Inflammatory macrophage (primary cell): ENCODE data around the gene SMIM41.

Source experiments
- DNase-seq, 2 donors: peaks; one replicate each; pipeline ENCODE4 v3.0.0-alpha.2; 2020 to 2022

Gene SMIM41

GRCh38 chr12:52050758-52051541, 28.6 kb upstream of the SMIM41 start, which contains the start of gene NR4A1:
TSS of gene NR4A1 (plus strand) at chr12:52051442. CDS start at chr12:52054329, 2,887 bp downstream.
- peak; percentile 62 to 77 for DNase-seq

- no peak for DNase-seq
These were observed 26.9 kb upstream of the SMIM41 start for GRCh38 chr12:52052468-52053186.

GRCh38 chr12:52053536-52054209, 25.8 kb upstream of the SMIM41 start:
- no peak for DNase-seq

- DNase-seq = no peak
These were observed 25.2 kb upstream of the SMIM41 start for GRCh38 chr12:52054231-52054832.

GRCh38 chr12:52054833-52055730, 24.4 kb upstream of the SMIM41 start:
- no peak for DNase-seq

- DNase-seq = no peak
These were observed 23.5 kb upstream of the SMIM41 start for GRCh38 chr12:52055731-52056711.

GRCh38 chr12:52056801-52057637, 22.5 kb upstream of the SMIM41 start:
- no peak for DNase-seq

- DNase-seq = no peak
These were observed 21.6 kb upstream of the SMIM41 start for GRCh38 chr12:52057638-52058576.

- DNase-seq = no peak
These were observed 20.7 kb upstream of the SMIM41 start for GRCh38 chr12:52058631-52059361.

GRCh38 chr12:52059582-52060497, 19.7 kb upstream of the SMIM41 start:
- DNase-seq = no peak

GRCh38 chr12:52060498-52061177, 18.9 kb upstream of the SMIM41 start:
- no peak for DNase-seq

- DNase-seq = no peak
These were observed 17.9 kb upstream of the SMIM41 start for GRCh38 chr12:52061470-52062166.

DNA sequence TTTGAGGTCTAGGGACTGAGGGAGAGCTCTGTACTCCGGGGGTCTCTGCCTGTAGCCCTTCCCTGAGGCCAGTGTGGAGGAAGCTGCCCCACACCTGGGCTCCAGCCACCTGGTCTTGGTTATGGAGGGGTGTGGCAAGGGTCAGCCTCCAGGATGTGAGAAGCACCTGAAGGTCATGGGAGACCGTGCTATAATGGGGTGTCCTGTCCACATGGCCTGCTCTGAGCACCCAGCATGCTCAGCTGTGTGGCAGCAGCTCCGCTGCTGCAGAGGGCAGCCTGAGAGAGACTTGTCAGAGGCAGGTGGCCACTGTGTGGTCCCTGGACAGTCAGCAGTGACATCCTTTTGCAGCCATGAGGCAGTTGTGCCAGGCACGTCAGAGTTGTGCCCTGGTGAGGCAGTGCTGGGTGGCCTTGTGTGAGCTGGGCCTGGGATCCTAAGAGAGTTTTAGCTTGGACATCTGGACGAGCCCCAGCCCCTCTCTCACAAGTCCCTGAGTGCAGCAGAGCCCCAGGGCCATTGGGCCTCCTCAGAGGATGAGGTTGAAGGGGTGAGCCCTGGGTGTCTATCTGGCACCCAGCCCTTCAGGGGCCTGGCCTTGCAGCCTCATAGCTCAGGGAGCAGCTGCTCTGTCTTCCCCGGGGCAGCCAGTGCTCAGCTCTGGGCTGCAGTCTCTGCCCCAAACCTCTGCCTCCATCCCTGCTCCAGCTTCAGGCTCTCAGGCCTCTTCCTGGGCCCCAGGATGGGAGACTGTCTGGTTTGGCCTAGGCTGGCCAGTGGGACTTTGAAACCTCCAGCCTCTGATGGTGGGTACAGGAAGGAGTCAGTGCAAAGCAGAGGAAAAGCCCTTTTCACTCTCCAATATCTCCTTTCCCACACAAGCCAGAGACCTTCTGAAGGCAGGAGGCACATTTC, 17.1 kb upstream of the SMIM41 start:
- DNase-seq = no peak
